MCF 10A (cell line): ENCODE results near the gene PHLDB3. TPM values are rescaled to one million over a fixed set of nuclear protein-coding genes. Genes with fewer than 3 reads are reported as not detected.

Source experiments
- BruUV-seq: library from RNA; stranded (reverse); fragments of 400-500 nt; replicated peaks from 2 replicates; lab custom pipeline; 2021; lab: Mats Ljungman, UMichigan
- CTCF ChIA-PET: fragments of 300-600 bp; sonication (Branson Sonifier 250); formaldehyde crosslinking; extraction: SDS; loops from one replicate; lab custom pipeline; 2021; ENCODE audit warnings: antibody characterized with exemption, inconsistent platforms; lab: Yijun Ruan, JAX
- POLR2A ChIA-PET: fragments of 300-600, 350-650 bp; sonication (Branson Sonifier 250); formaldehyde crosslinking; extraction: SDS; loops from one replicate; lab custom pipeline; 2020; ENCODE audit warnings: antibody characterized with exemption, inconsistent platforms; lab: Yijun Ruan, JAX
- DNase-seq: peaks from one replicate; pipeline ENCODE4 v3.0.0-alpha.2; 2018; ENCODE audit not compliant: unreplicated experiment
- H3K27ac Mint-ChIP-seq: one replicate; pipeline ENCODE4 v1.8.0; 2022; ENCODE audit warnings: mild to moderate bottlenecking, low read depth, mixed read lengths; ENCODE audit not compliant: unreplicated experiment
- H3K27me3 Mint-ChIP-seq: one replicate; pipeline ENCODE4 v1.8.0; 2022; ENCODE audit warnings: mixed read lengths; ENCODE audit not compliant: insufficient read depth, unreplicated experiment
- H3K36me3 Mint-ChIP-seq: one replicate; pipeline ENCODE4 v1.8.0; 2022; ENCODE audit warnings: mild to moderate bottlenecking, moderate library complexity, mixed read lengths; ENCODE audit not compliant: insufficient read depth, unreplicated experiment
- H3K4me1 Mint-ChIP-seq: one replicate; pipeline ENCODE4 v1.8.0; 2022; ENCODE audit warnings: mixed read lengths; ENCODE audit not compliant: insufficient read depth, unreplicated experiment
- H3K4me3 Mint-ChIP-seq: one replicate; pipeline ENCODE4 v1.8.0; 2022; ENCODE audit warnings: mild to moderate bottlenecking, moderate library complexity, mixed read lengths; ENCODE audit not compliant: unreplicated experiment
- H3K9me3 Mint-ChIP-seq: one replicate; pipeline ENCODE4 v1.8.0; 2022; ENCODE audit warnings: mixed read lengths; ENCODE audit not compliant: unreplicated experiment
- CTCF ChIP-seq: fragments of 200-600 bp; IDR thresholded peaks from one replicate; pipeline ENCODE4 v1.8.0; 2022; ENCODE audit warnings: antibody characterized with exemption, mild to moderate bottlenecking; ENCODE audit not compliant: unreplicated experiment
- intact Hi-C: fragments of 100-400 bp; cut with micrococcal nuclease; formaldehyde crosslinking; loops from 2 replicates; pipeline ENCODE4 v1.14.1; 2022
- total RNA-seq: library from RNA; stranded (reverse); gene quantifications from 2 replicates; pipeline ENCODE4 v1.2.3, GENCODE V29; 2022

The PHLDB3 gene
- total RNA-seq, 1 experiment from 2014 or later, result 11.8 TPM

DNA sequence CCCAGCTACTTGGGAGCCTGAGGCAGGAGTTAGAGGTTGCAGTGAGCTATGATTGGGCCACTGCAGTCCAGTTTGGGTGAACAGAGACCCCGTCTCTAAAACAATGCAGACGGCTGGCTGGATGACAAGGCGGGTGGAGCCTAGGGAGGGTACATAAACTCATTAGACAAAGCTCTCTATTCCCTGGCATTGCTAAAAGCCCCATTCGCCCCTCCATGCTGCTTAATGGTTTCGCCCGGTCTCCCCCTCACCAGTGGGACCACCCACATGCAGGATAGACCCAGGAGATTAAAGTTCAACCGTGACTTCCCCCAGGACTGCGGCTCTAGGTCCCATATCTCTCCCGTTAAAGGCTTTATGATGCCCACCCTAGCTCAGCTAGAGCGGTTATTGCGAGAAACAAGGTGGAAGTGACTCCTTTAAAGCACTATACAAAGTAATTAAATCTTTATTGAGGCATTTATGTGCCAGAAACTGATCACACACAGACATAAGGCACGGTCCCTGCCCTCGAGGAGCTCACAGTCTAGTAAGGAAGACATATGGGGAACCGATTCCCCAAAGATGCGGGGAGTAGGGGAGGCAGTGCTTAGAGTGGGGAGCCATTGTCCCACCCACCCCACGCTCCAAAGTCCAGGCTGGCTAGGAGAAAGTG, 44.1 kb downstream of the PHLDB3 start:
- POLR2A ChIA-PET, result no interaction called here
- no TSS peak for BruUV-seq
- intact Hi-C loops, result no loop called here
- H3K27me3 Mint-ChIP-seq, result no peaks in the 10 kb centered on the region
- H3K4me3 Mint-ChIP-seq, result no peak overlapping the region
- H3K9me3 Mint-ChIP-seq, result no peaks in the 10 kb centered on the region
- CTCF ChIA-PET, result interaction anchor here (0.5 to 1.3 kb wide), 6 partner anchors 12 to 185 kb away, joined by 3 to 7 read pairs (median 4); no protein-coding TSS in a partner anchor
- H3K27ac Mint-ChIP-seq, result no peak overlapping the region
- TF ChIP-seq CTCF, result no peak
- peaks cover 5% of the 10 kb centered on the region for H3K36me3 Mint-ChIP-seq
- peaks cover 26% of the 10 kb centered on the region for H3K4me1 Mint-ChIP-seq
- no peak for DNase-seq

DNA sequence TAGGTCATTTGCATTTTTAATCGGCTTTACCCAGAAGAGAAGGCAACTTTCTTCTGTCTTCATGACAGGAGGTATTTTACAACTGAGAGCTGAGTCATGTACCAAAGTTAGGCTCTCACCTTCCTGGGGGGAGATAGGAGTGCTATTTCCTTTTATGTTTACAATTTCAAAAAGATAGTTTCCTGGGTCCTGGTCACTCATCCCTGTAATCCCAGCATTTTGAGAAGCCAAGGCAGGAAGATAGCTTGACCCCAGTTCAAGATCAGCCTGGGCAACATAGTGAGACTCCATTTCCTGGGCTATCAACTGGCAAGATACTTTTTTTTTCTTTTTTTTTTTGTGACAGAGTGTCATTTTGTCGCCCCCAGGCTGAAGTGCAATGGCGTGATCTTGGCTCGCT, 46.7 kb downstream of the PHLDB3 start:
- POLR2A ChIA-PET, result interaction anchor here (0.8 to 1.6 kb wide), 3 partner anchors 11 to 25 kb away, joined by 3 to 5 read pairs (median 3); no protein-coding TSS in a partner anchor
- TF ChIP-seq CTCF, result no peak
- CTCF ChIA-PET, result interaction anchor here (0.6 to 3.5 kb wide), 3 partner anchors 10 to 218 kb away, joined by 4 to 18 read pairs (median 8); no protein-coding TSS in a partner anchor
- intact Hi-C loops, result no loop called here
- Mint-ChIP-seq H3K36me3 (peaks cover 5% of the 10 kb centered on the region), H3K4me1 (peaks cover 10% of the 10 kb centered on the region), H3K27me3 (no peaks in the 10 kb centered on the region), H3K4me3 (no peak overlapping the region), H3K27ac (no peak overlapping the region), H3K9me3 (no peaks in the 10 kb centered on the region)
- no TSS peak for BruUV-seq
- DNase-seq, result no peak

- POLR2A ChIA-PET, result interaction anchor here (1.1 kb wide), 1 partner anchor 24 kb away, joined by 6 read pairs; no protein-coding TSS in a partner anchor
- no peak overlapping the region for H3K4me3 Mint-ChIP-seq
These were observed 49.0 kb downstream of the PHLDB3 start for GRCh38 chr19:43455321-43456113.

More at GRCh38 chr19:43455321-43456113, 49.0 kb downstream of the PHLDB3 start:
- BruUV-seq, result no TSS peak
- Mint-ChIP-seq H3K27ac (peak overlapping the region; percentile 61), H3K27me3 (no peaks in the 10 kb centered on the region), H3K36me3 (no peaks in the 10 kb centered on the region), H3K9me3 (peaks cover 6% of the 10 kb centered on the region), H3K4me1 (peaks cover 21% of the 10 kb centered on the region)
- intact Hi-C loops, result no loop called here
- TF ChIP-seq CTCF, result no peak
- DNase-seq, result no peak
- CTCF ChIA-PET, result interaction anchor here (0.6 to 3.5 kb wide), 4 partner anchors 8 to 65 kb away, joined by 3 to 18 read pairs (median 4); no protein-coding TSS in a partner anchor
